AG09319 (cell line): ENCODE results near the gene KCTD15.

Source experiments
- DNase-seq: peaks from one replicate; pipeline ENCODE4 v3.0.0-alpha.2; 2010; ENCODE audit warnings: low read depth; ENCODE audit errors: extremely low read depth
- TF ChIP-seq, protein P1 (sequence below): IDR thresholded peaks from 2 replicates; pipeline ENCODE4 v1.5.1; 2011; ENCODE audit warnings: low read depth, mild to moderate bottlenecking, inconsistent platforms, low read length, moderate library complexity

Gene KCTD15

DNA sequence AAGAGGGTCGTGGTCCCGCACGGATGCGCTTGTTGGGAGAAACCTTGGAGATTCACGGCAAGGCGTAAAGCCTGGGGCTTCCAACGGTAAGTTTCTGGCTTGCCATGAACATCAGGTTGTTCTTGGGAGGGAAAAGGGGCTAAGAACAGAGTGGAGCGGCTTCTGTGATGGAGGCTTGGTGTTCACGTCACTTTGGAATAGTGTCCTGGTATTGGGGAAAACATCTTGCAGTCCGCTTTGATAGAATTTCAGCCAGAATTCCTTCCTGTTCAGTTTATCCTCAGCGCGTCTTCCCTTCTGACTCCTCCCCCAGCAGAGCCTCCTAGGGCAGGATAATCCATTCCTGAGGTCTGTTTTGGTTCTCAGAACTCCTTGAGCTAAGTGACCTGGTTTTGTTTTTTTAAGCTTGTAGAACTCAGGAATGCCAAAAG lies 2.0 kb downstream of the KCTD15 start:
- TF ChIP-seq, protein P1, sequence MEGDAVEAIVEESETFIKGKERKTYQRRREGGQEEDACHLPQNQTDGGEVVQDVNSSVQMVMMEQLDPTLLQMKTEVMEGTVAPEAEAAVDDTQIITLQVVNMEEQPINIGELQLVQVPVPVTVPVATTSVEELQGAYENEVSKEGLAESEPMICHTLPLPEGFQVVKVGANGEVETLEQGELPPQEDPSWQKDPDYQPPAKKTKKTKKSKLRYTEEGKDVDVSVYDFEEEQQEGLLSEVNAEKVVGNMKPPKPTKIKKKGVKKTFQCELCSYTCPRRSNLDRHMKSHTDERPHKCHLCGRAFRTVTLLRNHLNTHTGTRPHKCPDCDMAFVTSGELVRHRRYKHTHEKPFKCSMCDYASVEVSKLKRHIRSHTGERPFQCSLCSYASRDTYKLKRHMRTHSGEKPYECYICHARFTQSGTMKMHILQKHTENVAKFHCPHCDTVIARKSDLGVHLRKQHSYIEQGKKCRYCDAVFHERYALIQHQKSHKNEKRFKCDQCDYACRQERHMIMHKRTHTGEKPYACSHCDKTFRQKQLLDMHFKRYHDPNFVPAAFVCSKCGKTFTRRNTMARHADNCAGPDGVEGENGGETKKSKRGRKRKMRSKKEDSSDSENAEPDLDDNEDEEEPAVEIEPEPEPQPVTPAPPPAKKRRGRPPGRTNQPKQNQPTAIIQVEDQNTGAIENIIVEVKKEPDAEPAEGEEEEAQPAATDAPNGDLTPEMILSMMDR = no peak
- no peak for DNase-seq

DNA sequence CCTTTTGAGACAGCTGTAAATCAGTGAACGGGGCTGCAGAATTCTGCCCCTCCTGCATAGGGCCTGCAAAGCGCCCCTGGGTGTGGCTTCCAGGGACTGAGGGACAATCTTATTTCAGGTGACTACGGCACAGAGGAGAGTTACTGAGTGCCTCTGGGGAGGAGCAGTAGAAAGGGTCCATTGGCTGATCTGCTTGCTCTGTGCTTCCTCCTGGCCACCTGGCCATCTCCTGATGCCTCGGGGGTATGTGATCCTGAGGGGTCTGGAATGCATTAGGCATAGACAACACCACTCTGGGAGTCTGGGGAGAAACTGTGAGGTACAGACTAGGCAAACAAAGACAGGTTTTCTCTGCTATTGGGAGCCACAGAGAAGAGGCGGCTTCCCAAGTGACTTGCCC lies 2.8 kb downstream of the KCTD15 start:
- TF ChIP-seq, protein P1 = no peak
- DNase-seq = no peak

DNA sequence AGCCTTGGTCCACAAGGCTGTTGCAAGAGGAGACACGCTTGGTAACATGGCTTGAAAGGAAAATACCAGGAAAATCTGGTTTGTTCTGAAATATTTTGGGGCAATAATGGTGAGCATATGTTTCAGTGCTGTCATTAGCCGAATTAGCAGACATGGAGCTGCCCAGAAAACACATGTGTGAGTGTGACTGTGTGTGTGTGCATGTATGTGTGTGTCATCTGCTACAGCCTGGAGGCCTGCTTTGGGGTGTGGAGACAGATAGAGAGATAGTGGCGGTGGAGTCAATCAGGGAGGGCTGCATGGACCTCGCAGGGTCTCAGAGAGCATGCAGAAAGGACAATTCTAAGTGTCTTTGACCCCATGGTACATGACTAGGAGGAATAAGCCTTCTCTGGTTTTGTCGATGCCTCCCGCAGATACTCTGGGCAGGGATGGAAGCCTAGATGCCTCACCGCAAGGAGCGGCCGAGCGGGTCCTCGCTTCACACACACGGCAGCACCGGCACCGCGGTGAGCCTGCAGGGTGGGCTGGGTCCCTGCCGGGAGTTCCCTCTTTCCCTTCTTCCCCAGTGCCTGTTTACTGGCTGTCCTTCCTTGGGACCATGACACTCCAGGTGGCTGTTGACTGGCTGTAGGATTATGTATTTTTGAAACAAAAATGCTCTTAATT lies 3.5 kb downstream of the KCTD15 start:
- no peak for DNase-seq
- TF ChIP-seq, protein P1 = no peak

DNA sequence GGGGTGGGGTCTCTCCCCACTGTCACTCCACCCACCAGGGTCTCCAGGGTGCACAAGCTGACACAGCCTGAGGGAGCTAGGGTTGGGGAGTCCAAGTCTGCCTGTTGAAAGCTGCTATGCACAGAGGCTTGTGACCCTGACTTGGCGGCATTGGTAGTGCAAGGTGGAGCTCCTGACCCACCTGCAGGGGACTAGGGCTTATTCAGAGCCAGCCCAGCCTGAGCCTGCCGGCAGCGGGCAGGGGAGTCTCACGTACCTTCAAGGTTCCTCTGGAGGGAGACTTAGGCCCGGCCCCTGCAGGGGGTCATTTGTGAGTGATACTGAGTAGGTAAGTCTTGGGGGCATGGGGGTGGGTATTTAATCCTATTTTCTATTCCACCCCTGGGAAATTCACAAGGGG lies 4.7 kb downstream of the KCTD15 start:
- no peak for DNase-seq
- TF ChIP-seq, protein P1 = no peak

DNA sequence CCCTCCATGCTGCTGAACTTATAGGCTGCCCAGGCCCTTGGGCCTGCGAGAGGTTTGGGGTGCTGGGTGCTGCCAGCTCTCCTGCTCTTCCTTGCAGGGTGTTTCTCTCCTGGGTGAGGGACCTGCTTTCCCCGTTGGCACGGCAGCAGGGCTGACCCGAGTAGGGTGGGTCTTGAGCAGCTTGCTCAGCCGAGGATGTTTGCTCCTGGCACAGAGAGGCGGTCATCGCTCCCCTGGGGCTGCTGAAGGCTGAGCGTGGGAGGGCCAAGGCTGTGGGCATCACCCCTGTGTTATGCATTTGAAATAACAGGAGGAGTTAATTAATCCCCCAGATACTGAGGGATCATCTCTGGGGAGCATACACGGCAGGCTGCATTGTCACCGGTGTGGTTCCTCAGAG lies 5.3 kb downstream of the KCTD15 start:
- DNase-seq = no peak
- TF ChIP-seq, protein P1 = no peak

DNA sequence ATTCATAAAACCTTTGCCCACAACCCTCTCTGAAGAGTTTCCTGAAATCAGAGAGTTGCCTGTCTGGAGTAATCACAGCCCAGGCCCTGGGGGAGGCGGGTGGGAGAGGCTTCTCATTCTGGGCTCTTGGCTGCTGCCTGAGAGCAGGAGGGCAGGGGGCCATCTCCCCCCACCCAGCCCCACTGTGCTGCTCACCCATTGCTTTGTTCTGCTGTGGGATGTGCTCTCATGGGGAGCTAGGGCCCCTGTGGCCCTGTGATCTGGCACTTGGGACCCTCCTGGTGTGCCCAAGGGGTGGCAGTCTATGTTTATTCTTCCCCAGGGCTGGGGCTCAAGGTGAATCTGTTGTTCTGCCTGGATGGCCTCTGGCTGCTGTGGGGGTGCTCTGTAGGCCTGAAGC lies 6.1 kb downstream of the KCTD15 start:
- TF ChIP-seq, protein P1 = no peak
- DNase-seq = no peak

DNA sequence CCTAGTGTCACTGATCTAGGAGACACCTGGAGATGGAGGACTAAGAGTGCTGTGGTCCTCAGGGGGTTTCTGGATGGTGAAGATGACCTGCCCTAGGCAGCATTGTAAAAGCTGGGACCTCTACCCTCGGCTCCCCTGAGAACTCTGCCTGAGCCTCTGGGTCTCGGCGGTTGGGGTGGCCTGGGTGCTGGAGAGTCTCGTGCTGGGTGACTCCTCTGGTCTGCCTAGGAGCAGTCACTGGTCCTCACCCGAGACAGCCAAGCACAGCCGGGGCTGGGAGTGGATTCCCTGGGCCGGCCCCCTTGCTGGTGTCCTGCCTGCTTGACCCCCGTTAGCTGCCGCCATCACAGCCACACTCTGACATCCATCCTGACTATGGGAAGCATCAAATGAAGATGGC lies 6.7 kb downstream of the KCTD15 start:
- TF ChIP-seq, protein P1 = no peak
- DNase-seq = no peak
